WERI-Rb-1 (cell line): Measurements from ENCODE around the gene CYTH3.

Source experiments
- DNase-seq: peaks from one replicate; pipeline ENCODE4 v3.0.0-alpha.2; 2020
- H3K27ac ChIP-seq: fragments of 250-450 bp; sonication (Bioruptor Pico); 2 replicates; pipeline ENCODE4 v1.5.1; 2020; ENCODE audit warnings: mild to moderate bottlenecking, moderate library complexity
- H3K27me3 ChIP-seq: fragments of 250-450 bp; sonication (Bioruptor Pico); 2 replicates; pipeline ENCODE4 v1.5.1; 2021; ENCODE audit warnings: mild to moderate bottlenecking, low read depth, moderate library complexity; ENCODE audit not compliant: insufficient read depth, severe bottlenecking
- H3K36me3 ChIP-seq: fragments of 250-450 bp; sonication (Bioruptor Pico); 2 replicates; pipeline ENCODE4 v1.5.1; 2020; ENCODE audit warnings: mild to moderate bottlenecking, moderate library complexity
- H3K4me3 ChIP-seq: 2 replicates; pipeline ENCODE4 v1.5.1; 2011; ENCODE audit warnings: low read depth, mild to moderate bottlenecking, control low read depth, low read length
- H3K9me3 ChIP-seq: fragments of 250-450 bp; sonication (Bioruptor Pico); 2 replicates; pipeline ENCODE4 v1.5.1; 2021; ENCODE audit warnings: mild to moderate bottlenecking, moderate library complexity; ENCODE audit not compliant: severe bottlenecking
- TF ChIP-seq, protein P1 (sequence below): IDR thresholded peaks from 2 replicates; pipeline ENCODE4 v1.5.1; 2011; ENCODE audit warnings: low read depth, mild to moderate bottlenecking, control low read depth, inconsistent platforms, low read length

The CYTH3 gene

DNA sequence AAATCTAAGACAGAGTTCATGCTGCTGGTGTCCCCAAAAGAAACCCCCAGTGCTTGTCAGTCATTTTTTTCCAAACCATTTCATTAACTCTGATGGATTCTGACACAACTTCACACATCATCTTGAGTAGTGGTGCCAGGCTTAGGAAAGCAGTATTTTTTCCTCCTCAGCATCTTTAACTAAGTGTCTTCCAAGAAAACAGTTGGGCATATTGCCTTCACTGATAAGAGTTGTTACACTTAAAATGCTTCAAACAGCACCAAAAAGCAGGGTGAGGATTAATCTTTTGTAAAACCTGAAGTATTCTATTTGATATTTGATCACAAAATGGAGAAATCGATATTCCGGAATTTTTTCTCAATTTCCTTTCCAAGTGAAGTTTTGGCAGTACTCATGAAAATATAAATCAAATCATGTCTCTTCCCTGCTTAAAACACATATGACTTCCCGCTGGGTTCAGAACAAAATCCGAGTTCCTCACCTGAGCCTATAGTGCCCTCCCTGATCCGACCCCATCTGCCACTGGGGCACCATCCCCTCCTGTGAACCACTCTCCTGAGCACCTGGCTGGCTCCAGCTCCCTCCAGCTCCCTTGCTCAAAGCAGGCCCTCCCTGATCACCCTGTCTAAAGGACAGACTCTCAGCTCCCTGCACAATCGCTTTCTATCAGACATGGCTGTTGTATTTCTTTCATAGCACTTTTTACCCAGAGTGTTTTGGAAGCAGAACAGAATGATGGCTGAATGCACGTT, 61.6 kb downstream of the CYTH3 start:
- Histone ChIP-seq H3K4me3 (no peak overlapping the region), H3K36me3 (no peaks in the 10 kb centered on the region), H3K9me3 (no peaks in the 10 kb centered on the region), H3K27me3 (no peaks in the 10 kb centered on the region), H3K27ac (no peak overlapping the region)
- peak; percentile 14 for DNase-seq
- TF ChIP-seq, protein P1, sequence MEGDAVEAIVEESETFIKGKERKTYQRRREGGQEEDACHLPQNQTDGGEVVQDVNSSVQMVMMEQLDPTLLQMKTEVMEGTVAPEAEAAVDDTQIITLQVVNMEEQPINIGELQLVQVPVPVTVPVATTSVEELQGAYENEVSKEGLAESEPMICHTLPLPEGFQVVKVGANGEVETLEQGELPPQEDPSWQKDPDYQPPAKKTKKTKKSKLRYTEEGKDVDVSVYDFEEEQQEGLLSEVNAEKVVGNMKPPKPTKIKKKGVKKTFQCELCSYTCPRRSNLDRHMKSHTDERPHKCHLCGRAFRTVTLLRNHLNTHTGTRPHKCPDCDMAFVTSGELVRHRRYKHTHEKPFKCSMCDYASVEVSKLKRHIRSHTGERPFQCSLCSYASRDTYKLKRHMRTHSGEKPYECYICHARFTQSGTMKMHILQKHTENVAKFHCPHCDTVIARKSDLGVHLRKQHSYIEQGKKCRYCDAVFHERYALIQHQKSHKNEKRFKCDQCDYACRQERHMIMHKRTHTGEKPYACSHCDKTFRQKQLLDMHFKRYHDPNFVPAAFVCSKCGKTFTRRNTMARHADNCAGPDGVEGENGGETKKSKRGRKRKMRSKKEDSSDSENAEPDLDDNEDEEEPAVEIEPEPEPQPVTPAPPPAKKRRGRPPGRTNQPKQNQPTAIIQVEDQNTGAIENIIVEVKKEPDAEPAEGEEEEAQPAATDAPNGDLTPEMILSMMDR, result no peak

DNA sequence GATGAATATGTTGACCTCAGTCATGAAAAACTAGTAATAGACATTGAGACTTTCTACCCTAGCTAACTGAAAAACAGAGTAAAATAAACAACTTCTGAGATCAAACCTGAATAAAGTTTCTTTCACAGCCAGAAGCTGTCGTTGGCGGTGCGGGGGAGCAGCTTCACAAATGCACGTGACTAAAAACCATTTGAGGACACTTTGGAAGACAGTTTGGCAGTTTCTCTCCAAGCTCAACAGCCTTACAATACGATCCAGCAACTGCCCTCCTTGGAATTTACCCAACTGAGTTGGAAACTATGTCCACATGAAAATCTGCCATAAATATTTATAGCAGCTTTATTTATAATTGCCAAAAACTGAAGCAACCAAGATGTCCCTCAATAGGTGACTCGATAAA, 63.1 kb downstream of the CYTH3 start:
- Histone ChIP-seq H3K4me3 (no peak overlapping the region), H3K9me3 (no peaks in the 10 kb centered on the region), H3K36me3 (no peaks in the 10 kb centered on the region), H3K27ac (no peak overlapping the region), H3K27me3 (no peaks in the 10 kb centered on the region)
- TF ChIP-seq, protein P1, result no peak
- no peak for DNase-seq

DNA sequence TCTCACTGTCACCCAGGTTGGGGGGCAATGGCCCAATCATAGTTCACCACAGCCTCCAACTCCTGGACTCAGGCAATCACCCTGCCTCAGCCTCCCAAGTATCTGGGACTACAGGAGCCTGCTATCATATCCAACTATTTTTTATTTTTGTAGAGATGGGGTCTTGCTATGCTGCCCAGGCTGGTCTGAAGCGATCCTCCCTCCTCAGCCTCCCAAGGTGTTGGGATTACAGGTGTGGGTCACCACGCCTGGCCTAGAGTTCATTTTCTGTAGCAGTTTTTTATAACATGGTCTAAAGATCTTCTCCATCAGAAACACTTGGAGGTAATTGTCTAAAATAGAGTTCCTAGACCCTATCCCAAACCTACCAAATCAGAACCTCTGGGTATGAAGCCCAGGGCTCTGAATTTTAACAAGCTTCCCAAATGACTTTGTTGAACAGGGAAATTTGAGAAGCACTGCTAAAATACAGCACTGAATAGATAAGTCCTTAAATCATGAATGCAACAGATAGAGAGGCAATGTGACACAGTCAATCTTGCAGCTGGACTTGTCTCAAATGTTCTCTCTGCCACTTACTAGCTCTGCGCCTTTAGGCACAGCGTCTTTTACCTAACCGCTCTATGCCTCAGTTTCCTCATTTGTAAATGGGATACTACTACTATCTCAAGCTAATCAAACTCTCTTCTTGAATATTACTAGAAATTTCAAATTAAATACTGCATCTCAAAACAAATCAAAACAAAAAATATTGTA, 63.7 kb downstream of the CYTH3 start:
- Histone ChIP-seq H3K36me3 (no peaks in the 10 kb centered on the region), H3K4me3 (no peak overlapping the region), H3K27me3 (no peaks in the 10 kb centered on the region), H3K27ac (no peak overlapping the region), H3K9me3 (no peaks in the 10 kb centered on the region)
- TF ChIP-seq, protein P1, result no peak
- DNase-seq, result no peak

DNA sequence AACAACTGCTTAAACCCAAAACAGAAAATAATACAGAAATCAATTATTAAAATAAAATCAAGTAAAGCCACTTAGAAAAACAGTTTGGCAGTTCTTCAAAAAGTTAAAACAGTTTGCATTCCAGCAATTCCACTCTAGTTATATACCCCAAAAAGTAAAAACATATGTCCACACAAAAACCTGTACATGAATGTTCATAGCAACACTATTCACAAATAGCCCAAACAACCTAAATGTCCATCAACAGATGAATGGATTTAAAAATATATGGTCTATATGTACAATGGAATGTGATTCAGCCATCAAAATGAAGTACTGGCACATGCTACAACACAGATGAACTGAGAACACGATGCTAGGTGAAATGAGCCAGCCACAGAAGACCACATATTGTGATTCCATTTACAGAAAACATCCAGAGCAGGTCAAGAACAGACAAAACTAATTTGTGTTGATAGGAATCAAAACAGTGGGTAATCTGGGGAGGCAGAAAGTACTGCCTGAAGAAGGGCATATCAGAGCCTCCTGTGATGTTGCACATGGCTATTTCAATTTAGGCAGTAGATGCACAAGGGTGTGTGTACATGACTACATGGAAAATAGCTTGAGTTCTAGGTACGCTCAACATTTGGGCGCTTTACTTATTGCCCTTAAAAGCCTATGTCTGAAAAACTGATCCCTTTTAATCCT, 66.3 kb downstream of the CYTH3 start:
- DNase-seq, result no peak
- no peaks in the 10 kb centered on the region for H3K27me3 ChIP-seq
- H3K9me3 ChIP-seq, result no peaks in the 10 kb centered on the region
- TF ChIP-seq, protein P1, result no peak
- H3K4me3 ChIP-seq, result no peak overlapping the region
- H3K27ac ChIP-seq, result no peak overlapping the region
- no peaks in the 10 kb centered on the region for H3K36me3 ChIP-seq

DNA sequence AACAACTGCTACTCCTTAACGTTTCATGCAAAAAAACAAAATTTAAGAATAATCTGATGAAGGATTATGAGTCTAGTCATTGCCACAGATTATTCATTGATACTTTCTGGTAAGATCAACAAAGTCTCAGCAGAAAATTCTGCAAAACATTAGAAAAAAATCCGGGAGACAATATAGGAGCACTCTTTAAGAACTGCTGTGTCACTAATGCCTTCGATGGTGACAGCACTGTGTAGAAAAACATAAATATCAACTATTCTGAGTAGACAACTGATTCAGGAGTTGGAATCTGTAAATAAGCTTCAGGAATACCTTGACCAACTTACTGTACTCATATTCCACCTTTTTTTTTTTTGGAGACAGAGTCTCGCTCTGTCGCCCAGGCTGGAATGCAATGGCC, 69.0 kb downstream of the CYTH3 start:
- Histone ChIP-seq H3K36me3 (no peaks in the 10 kb centered on the region), H3K4me3 (no peak overlapping the region), H3K9me3 (no peaks in the 10 kb centered on the region), H3K27ac (no peak overlapping the region), H3K27me3 (no peaks in the 10 kb centered on the region)
- no peak for DNase-seq
- TF ChIP-seq, protein P1, result no peak
